ENCODE results near the gene OR4D1.

Gene OR4D1

GRCh38 chr17:58153046-58153445 is 4.9 kb downstream of the OR4D1 start:
- Histone ChIP-seq H3K4me1 (ENCODE audit: control insufficient read depth, insufficient read depth, low read length, poor library complexity, severe bottlenecking) (no peaks in the 10 kb centered on the region), H3K4me3 (ENCODE audit: extremely low read depth, insufficient read depth, low read length, poor library complexity, severe bottlenecking) (no peak overlapping the region), H3K27ac (ENCODE audit: low read depth, low read length, severe bottlenecking) (no peak overlapping the region), H3K36me3 (ENCODE audit: control insufficient read depth, insufficient read depth, low read length) (no peaks in the 10 kb centered on the region), H3K9me3 (ENCODE audit: control insufficient read depth, low read length) (no peaks in the 10 kb centered on the region)
- 75 to 82% methylated on average over 1 to 2 of the region's 2 CpGs for WGBS, 2 experiments (ENCODE audit: insufficient coverage in 2 of 2)

- no peaks in the 10 kb centered on the region for H3K4me1 ChIP-seq (ENCODE audit: control insufficient read depth, insufficient read depth, low read length, poor library complexity, severe bottlenecking)
- no peak overlapping the region for H3K4me3 ChIP-seq (ENCODE audit: extremely low read depth, insufficient read depth, low read length, poor library complexity, severe bottlenecking)
- H3K27ac ChIP-seq (ENCODE audit: low read depth, low read length, severe bottlenecking) = no peak overlapping the region
- no peaks in the 10 kb centered on the region for H3K36me3 ChIP-seq (ENCODE audit: control insufficient read depth, insufficient read depth, low read length)
- no peaks in the 10 kb centered on the region for H3K9me3 ChIP-seq (ENCODE audit: control insufficient read depth, low read length)
Measured at GRCh38 chr17:58153671-58154070, 5.5 kb downstream of the OR4D1 start.

GRCh38 chr17:58156839-58157803 is 8.9 kb downstream of the OR4D1 start:
- no peaks in the 10 kb centered on the region for H3K9me3 ChIP-seq (ENCODE audit: control insufficient read depth, low read length)
- no peaks in the 10 kb centered on the region for H3K36me3 ChIP-seq (ENCODE audit: control insufficient read depth, insufficient read depth, low read length)
- WGBS, 2 experiments (ENCODE audit: insufficient coverage in 2 of 2) = 1% methylated on average over 51 to 60 of the region's 65 CpGs
- no peak overlapping the region for H3K27ac ChIP-seq (ENCODE audit: low read depth, low read length, severe bottlenecking)
- H3K4me1 ChIP-seq (ENCODE audit: control insufficient read depth, insufficient read depth, low read length, poor library complexity, severe bottlenecking) = no peaks in the 10 kb centered on the region
- peak overlapping the region; percentile 36 for H3K4me3 ChIP-seq (ENCODE audit: extremely low read depth, insufficient read depth, low read length, poor library complexity, severe bottlenecking)

GRCh38 chr17:58158181-58158580 is 10.0 kb downstream of the OR4D1 start:
- WGBS, 2 experiments (ENCODE audit: insufficient coverage in 2 of 2) = no CpG with 5 or more reads among the region's 2 CpGs
- Histone ChIP-seq H3K27ac (ENCODE audit: low read depth, low read length, severe bottlenecking) (no peak overlapping the region), H3K4me3 (ENCODE audit: extremely low read depth, insufficient read depth, low read length, poor library complexity, severe bottlenecking) (no peak overlapping the region), H3K9me3 (ENCODE audit: control insufficient read depth, low read length) (no peaks in the 10 kb centered on the region), H3K4me1 (ENCODE audit: control insufficient read depth, insufficient read depth, low read length, poor library complexity, severe bottlenecking) (no peaks in the 10 kb centered on the region), H3K36me3 (ENCODE audit: control insufficient read depth, insufficient read depth, low read length) (no peaks in the 10 kb centered on the region)

- H3K4me3 ChIP-seq (ENCODE audit: extremely low read depth, insufficient read depth, low read length, poor library complexity, severe bottlenecking) = no peak overlapping the region
- H3K4me1 ChIP-seq (ENCODE audit: control insufficient read depth, insufficient read depth, low read length, poor library complexity, severe bottlenecking) = no peaks in the 10 kb centered on the region
- H3K9me3 ChIP-seq (ENCODE audit: control insufficient read depth, low read length) = no peaks in the 10 kb centered on the region
- no peaks in the 10 kb centered on the region for H3K36me3 ChIP-seq (ENCODE audit: control insufficient read depth, insufficient read depth, low read length)
- H3K27ac ChIP-seq (ENCODE audit: low read depth, low read length, severe bottlenecking) = no peak overlapping the region
- WGBS, 2 experiments (ENCODE audit: insufficient coverage in 2 of 2) = 60 to 69% methylated on average over 1 to 2 of the region's 3 CpGs
Measured at GRCh38 chr17:58161566-58161965, 13.4 kb downstream of the OR4D1 start.

GRCh38 chr17:58165981-58166380 is 17.8 kb downstream of the OR4D1 start:
- Histone ChIP-seq H3K4me3 (ENCODE audit: extremely low read depth, insufficient read depth, low read length, poor library complexity, severe bottlenecking) (no peak overlapping the region), H3K4me1 (ENCODE audit: control insufficient read depth, insufficient read depth, low read length, poor library complexity, severe bottlenecking) (no peaks in the 10 kb centered on the region), H3K27ac (ENCODE audit: low read depth, low read length, severe bottlenecking) (no peak overlapping the region), H3K9me3 (ENCODE audit: control insufficient read depth, low read length) (no peaks in the 10 kb centered on the region), H3K36me3 (ENCODE audit: control insufficient read depth, insufficient read depth, low read length) (no peaks in the 10 kb centered on the region)
- 19% methylated on average over 2 of the region's 2 CpGs; no CpG with 5 or more reads in 1 of the 2 experiments for WGBS, 2 experiments (ENCODE audit: insufficient coverage in 2 of 2)

GRCh38 chr17:58166682-58167081 is 18.5 kb downstream of the OR4D1 start, which contains the start of gene OR4D2:
OR4D2 (plus strand) TSS chr17:58166982; CDS start chr17:58169656, 2,674 bp downstream.
- WGBS, 2 experiments (ENCODE audit: insufficient coverage in 2 of 2) = 69 to 71% methylated on average over 4 of the region's 6 CpGs
- Histone ChIP-seq H3K4me3 (ENCODE audit: extremely low read depth, insufficient read depth, low read length, poor library complexity, severe bottlenecking) (no peak within 1 kb of the TSS), H3K36me3 (ENCODE audit: control insufficient read depth, insufficient read depth, low read length) (no peaks in the 10 kb centered on the region), H3K9me3 (ENCODE audit: control insufficient read depth, low read length) (no peaks in the 10 kb centered on the region), H3K4me1 (ENCODE audit: control insufficient read depth, insufficient read depth, low read length, poor library complexity, severe bottlenecking) (no peaks in the 10 kb centered on the region), H3K27ac (ENCODE audit: low read depth, low read length, severe bottlenecking) (no peak within 1 kb of the TSS)

- Histone ChIP-seq H3K27ac (ENCODE audit: low read depth, low read length, severe bottlenecking) (no peak overlapping the region), H3K4me1 (ENCODE audit: control insufficient read depth, insufficient read depth, low read length, poor library complexity, severe bottlenecking) (no peaks in the 10 kb centered on the region), H3K9me3 (ENCODE audit: control insufficient read depth, low read length) (no peaks in the 10 kb centered on the region), H3K4me3 (ENCODE audit: extremely low read depth, insufficient read depth, low read length, poor library complexity, severe bottlenecking) (no peak overlapping the region), H3K36me3 (ENCODE audit: control insufficient read depth, insufficient read depth, low read length) (no peaks in the 10 kb centered on the region)
- WGBS, 2 experiments (ENCODE audit: insufficient coverage in 2 of 2) = 83% methylated on average over 1 of the region's 4 CpGs; no CpG with 5 or more reads in 1 of the 2 experiments
Measured at GRCh38 chr17:58170622-58171021, 22.4 kb downstream of the OR4D1 start.

- 86 to 100% methylated on average over 1 of the region's 2 CpGs for WGBS, 2 experiments (ENCODE audit: insufficient coverage in 2 of 2)
- Histone ChIP-seq H3K4me3 (ENCODE audit: extremely low read depth, insufficient read depth, low read length, poor library complexity, severe bottlenecking) (no peak overlapping the region), H3K36me3 (ENCODE audit: control insufficient read depth, insufficient read depth, low read length) (no peaks in the 10 kb centered on the region), H3K9me3 (ENCODE audit: control insufficient read depth, low read length) (no peaks in the 10 kb centered on the region), H3K27ac (ENCODE audit: low read depth, low read length, severe bottlenecking) (no peak overlapping the region), H3K4me1 (ENCODE audit: control insufficient read depth, insufficient read depth, low read length, poor library complexity, severe bottlenecking) (no peaks in the 10 kb centered on the region)
Measured at GRCh38 chr17:58172369-58173071, 24.3 kb downstream of the OR4D1 start.

- H3K36me3 ChIP-seq (ENCODE audit: control insufficient read depth, insufficient read depth, low read length) = no peaks in the 10 kb centered on the region
- H3K4me1 ChIP-seq (ENCODE audit: control insufficient read depth, insufficient read depth, low read length, poor library complexity, severe bottlenecking) = no peaks in the 10 kb centered on the region
- no peaks in the 10 kb centered on the region for H3K9me3 ChIP-seq (ENCODE audit: control insufficient read depth, low read length)
- H3K27ac ChIP-seq (ENCODE audit: low read depth, low read length, severe bottlenecking) = no peak overlapping the region
- WGBS, 2 experiments (ENCODE audit: insufficient coverage in 2 of 2) = 44 to 63% methylated on average over 2 of the region's 3 CpGs
- H3K4me3 ChIP-seq (ENCODE audit: extremely low read depth, insufficient read depth, low read length, poor library complexity, severe bottlenecking) = no peak overlapping the region
Measured at GRCh38 chr17:58174871-58175270, 26.7 kb downstream of the OR4D1 start.

Measured in mesodermal cell (in vitro differentiated cells).